GM18505 (cell line): ENCODE data around the gene NLN.
"Not testable (repeated sequence)": the region's sequence is repeated elsewhere in the genome, so short reads cannot be mapped to it uniquely, and the experiment has no call there.

Experiments
- ATAC-seq: cut with Tn5 transposase; IDR thresholded peaks from one replicate; pipeline ENCODE4 v1.9.1; 2021; ENCODE audit not compliant: unreplicated experiment
- POLR2A ChIP-seq: IDR thresholded peaks from 4 replicates; pipeline ENCODE4 v1.6.1; 2011; ENCODE audit warnings: borderline replicate concordance; ENCODE audit not compliant: insufficient read depth, insufficient read length; ENCODE audit errors: extremely low read depth

Gene NLN

DNA sequence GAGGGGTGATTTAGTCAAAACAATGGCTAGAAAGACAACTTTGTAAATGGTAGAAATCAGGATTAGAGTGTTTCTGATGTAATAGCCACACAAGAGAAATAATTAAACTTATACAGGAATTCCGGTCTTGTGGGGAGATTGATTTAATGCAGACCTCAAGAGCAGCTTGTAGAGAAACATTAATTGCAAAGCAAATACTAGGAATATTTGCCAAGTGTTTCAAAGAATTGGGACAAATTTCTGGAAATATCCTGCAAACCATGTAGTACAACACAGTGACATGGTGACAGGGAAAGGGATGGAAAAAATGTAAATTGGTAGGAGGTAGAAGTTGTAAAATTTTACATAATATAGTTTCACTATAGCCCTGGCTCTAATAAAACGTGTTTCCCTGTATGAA is 28.9 kb downstream of the NLN start:
- TF ChIP-seq POLR2A, result no peak
- ATAC-seq, result no peak

DNA sequence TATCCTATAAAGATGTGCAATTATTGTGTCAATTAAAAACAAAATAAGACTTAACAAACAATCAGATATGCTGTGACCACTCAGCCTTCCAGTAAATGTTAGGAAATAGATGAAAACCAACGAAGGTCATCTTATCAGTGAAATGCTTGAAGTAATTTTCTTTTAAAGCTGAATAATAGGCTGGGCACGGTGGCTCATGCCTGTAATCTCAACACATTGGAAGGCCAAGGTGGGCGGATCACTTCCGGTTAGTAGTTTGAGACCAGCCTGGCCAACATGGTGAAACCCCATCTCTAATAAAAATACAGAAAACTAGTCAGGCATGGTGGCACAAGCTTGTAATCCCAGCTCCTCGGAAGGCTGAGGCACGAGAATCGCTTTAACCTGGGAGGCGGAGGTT is 31.2 kb downstream of the NLN start:
- no peak for ATAC-seq

DNA sequence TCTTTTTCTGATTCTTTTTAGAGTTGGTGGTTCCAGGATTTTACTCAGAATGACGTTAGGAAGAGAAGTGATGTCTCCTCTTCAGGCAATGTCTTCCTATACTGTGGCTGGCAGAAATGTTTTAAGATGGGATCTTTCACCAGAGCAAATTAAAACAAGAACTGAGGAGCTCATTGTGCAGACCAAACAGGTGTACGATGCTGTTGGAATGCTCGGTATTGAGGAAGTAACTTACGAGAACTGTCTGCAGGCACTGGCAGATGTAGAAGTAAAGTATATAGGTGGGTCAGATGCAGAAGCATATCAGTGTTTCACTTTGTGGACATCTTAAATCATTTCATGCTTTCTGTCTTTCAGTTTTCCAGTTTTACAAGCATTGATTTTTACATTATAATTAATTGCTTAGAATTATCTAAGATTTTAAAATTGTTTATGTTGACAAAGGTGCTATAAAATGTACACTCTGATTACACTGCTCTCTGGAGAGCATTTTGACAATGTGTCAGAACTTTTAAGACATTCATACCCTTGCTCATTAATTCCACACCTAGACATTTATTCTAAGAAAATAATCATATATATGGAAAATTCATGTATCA is 36.6 kb downstream of the NLN start:
- no peak for ATAC-seq
- no peak for TF ChIP-seq POLR2A

More for the DNA sequence above, 31.2 kb downstream of the NLN start:
- TF ChIP-seq POLR2A, result no peak

DNA sequence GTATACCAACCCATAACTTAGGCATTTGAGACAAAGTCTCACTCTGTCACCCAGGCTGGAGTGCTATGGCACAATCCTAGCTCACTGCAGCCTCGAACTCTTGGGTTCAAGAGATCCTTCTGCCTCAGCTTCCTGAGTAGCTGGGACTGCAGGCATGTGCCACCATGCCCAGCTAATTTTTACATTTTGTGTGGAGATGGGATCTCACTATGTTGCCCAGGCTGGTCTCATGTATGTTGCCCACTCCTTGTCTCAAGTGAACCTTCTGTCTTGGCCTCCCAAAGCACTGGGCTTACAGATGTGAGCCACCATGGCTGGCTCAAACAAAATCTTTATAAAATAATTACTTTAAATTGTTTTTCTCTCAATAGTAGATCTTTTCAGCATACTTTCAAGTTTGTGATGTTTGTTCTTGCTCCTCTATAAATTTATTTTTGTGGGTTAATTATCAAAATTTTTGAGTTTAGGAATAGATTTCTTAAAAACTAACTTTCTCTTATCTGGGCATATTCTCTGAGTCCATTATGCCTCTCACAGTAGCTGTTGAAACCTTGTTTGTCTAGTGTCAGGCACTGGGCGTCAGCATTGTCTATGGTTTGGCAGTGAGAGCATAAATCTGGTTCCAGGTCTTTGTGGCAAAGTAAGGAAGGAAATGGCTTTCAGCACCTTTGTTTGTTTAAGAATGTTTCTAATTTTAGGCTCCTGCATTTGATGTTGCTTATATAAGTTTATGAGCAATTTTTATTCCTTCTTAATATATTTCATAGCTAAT is 38.7 kb downstream of the NLN start:
- ATAC-seq, result no peak
- TF ChIP-seq POLR2A, result no peak

DNA sequence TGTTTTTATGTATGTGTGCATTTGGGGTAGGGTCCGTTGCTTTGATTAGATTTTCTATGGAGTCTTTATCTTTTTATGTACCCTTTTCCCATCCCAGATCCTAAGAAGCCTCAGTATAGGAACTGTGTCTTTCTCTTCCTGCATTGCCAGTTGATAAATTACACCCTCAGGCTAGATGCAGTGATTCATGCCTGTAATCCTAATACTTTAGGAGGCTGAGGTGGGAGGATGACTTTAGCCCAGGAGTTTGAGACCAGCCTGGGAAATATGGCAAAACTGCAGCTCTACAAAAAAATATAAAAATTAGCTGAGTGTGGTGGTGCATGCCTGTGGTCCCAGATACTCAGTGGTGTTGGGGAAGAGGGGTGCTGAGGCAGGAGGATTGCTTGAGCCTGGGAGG is 40.2 kb downstream of the NLN start:
- ATAC-seq, result no peak
- no peak for TF ChIP-seq POLR2A

DNA sequence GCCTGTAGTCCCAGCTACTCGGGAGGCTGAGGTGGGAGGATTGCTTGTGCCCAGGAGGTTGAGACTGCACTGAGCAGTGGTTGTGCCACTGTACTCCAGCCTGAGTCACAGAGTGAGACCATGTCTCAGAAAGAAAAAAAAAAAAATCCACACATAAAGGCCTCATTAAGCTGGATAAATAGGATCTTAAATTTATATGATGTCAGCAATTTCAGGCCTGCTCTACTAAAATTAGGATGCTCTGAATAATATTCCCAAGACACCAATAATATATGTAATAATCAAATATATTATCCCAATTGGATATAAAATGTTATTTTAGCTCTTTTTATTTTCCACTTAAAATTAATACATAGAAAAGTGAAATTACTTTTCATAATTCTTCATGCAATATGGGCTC is 43.6 kb downstream of the NLN start:
- TF ChIP-seq POLR2A, result no peak
- no peak for ATAC-seq

DNA sequence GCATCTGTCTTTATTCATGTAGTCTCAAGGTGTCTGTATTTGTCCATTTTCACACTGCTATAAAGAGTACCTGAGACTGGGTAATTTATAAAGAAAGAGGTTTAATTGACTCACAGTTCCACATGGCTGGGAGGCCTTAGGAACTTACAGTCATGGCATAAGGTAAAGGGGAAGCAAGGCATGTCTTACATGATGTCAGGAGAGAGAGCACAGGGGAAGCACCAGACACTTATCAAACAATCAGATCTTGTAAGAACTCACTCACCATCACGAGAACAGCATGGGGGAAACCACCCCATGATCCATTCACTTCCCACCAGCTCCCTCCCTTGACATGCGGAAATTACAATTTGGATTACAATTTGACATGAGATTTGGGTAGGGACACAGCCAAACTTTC is 44.2 kb downstream of the NLN start:
- TF ChIP-seq POLR2A, result no peak
- ATAC-seq, result no peak

DNA sequence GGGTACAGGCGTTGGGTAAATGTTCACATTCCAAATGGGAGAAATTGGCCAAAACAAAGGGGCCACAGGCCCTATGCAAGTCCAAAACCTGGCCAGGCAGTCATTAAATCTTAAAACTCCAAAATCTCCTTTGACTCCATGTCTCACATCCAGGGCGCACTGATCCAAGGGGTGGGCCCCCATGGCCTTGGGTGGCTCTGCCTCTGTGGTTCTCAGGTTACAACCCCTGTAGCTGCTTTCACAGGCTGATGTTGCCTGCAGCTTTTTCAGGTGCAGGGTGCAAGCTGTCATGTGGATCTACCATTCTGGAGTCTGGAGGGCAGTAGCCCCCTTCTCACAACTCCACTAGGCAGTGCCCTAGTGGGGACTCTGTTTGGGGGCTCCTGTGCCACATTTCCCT is 44.8 kb downstream of the NLN start:
- no peak for TF ChIP-seq POLR2A
- ATAC-seq, result no peak

DNA sequence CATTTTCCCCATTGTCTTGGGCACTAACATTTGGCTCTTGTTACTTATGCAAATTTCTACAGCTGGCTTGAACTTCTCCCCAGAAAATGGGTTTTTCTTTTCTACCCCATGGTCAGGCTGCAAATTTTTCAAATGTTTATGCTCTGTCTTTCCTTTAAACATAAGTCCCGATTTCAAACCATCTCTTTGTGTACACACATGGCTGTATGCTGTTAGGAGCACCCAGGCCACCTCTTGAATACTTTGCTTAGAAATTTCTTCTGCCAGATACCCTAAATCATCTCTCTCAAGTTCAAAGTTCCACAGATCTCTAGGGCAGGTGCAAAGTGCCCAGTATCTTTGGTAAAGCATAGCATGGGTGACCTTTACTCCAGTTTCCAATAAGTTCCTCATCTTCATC is 45.6 kb downstream of the NLN start:
- ATAC-seq, result no peak

DNA sequence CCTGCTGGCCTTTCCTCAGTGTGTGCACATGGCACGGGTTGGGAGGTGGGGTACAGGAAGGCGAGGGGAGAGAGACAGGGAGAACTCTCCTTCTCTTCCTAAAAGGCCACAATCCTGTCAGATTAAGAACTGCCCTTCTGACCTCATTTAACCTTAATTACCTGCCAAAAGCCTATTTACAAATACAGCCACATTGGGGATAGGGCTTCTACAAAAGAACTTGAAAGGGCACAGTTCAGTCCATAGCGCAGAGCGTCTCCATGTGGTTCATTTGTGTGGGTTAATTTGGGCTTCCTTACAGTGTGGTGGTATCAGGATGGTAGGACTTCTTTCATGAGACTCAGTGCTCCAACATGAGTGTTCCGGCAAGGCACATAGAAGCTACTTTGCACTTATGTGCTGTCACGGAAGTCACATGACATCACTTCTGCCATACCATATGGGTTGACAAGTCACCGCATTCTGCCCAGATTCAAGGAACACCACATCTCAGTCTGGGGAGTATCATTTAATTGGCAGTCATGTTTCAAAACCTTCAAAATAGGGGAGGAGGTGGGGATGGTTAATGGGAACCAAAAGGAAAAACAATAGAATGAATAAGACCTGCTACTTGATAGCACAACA is 46.8 kb downstream of the NLN start:
- ATAC-seq, result no peak
- TF ChIP-seq POLR2A, result no peak

More for the DNA sequence above, 45.6 kb downstream of the NLN start:
- no peak for TF ChIP-seq POLR2A

DNA sequence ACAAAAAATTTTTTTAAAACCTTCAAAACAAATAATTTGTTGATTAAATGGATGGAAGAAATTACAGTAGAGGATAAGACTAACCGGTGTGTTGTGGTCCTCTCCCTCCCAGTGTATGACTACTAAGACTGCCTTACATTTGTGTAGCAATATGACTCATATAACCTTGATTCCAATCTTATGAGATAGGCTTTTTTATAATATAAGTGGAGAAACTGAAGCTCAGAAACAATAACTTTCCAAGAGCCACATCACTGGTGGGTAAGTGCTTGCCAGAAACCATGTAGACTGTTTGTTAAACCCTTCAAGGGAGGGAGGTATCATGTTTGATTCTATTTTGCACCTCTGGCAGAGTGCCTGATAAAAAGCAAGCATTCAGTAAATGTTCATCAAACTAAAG is 47.5 kb downstream of the NLN start:
- ATAC-seq, result no peak
- no peak for TF ChIP-seq POLR2A

DNA sequence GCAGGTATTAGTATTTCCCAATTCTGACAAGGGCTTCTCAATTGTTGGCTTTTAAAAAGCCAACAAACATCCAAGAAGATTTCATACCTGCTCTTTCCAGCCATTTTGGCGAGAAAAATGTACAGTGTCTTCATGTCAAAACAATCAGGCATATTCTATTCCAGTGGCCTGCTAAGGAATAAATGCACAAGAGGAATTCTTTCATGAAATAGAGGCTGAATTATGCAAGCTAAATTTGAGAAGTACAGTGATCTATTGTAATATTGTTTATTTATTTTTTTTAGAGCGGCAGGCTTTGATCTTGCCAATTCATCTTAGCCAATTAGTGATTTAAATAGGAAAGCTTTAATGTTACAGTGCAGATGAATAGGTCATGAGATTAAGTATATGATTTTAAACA is 49.3 kb downstream of the NLN start:
- no peak for TF ChIP-seq POLR2A
- ATAC-seq, result no peak

DNA sequence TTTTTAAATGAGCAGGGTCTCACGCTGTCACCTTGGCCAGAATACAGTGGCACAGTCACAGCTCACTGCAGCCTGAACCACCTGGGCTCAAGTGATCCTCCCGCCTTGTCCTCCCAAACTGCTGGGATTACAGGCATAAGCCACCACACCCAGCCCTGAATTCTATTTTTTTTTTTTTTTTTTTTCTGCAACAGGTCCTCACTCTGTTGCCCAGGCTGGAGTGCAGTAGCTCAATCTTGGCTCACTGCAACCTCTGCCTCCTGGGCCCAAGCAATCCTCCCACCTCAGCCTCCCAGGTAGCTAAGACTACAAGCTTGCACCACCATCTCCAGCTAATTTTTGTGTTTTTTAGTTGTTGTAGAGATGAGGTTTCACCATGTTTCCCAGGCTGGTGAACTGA is 51.0 kb downstream of the NLN start:
- not testable (repeated sequence) for ATAC-seq

DNA sequence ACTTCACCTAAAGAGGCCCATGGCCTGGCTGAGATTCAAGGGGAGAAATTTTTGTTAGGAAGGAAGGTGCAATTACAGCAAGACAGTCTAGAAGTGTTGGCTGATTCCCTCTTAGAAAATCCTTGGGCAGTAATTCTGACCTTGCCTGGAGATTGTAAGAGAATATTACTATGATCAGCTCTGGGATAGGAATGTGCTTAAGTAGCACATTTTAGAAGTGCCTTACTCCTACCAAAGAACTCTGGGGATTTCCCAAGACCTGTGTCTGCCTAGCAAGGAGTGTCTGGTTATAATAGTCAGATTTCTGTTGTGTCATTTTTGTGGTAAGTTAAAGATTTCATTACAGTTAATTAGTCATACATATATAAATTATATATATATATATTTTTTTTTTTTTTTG is 52.3 kb downstream of the NLN start:
- TF ChIP-seq POLR2A, result no peak
- ATAC-seq, result no peak
